Measurements from ENCODE around the gene PROK2. TPM values are rescaled to one million over a fixed set of nuclear protein-coding genes. Genes with fewer than 3 reads are reported as not detected.

Gene PROK2
- polyA plus RNA-seq, 1 experiment, result not detected

DNA sequence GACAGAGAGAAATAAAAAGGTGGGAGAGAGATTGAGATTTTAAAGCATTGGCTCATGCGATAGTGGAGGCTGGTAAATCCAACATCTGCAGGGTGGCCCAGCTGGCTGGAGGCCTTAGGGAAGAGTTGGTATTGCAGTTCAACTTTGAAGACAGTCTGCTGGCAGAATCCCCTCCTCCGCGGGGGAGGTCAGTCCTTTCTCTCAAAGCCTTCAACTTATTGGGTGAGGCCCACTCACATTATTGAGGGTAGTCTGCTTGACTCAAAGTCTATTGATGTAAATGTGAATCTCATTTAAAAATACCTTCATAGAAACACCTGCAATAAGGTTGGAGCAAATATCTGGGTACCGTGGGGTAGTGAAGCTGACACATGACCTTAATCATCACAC is 31.8 kb upstream of the PROK2 start:
- TF ChIP-seq, protein P1, sequence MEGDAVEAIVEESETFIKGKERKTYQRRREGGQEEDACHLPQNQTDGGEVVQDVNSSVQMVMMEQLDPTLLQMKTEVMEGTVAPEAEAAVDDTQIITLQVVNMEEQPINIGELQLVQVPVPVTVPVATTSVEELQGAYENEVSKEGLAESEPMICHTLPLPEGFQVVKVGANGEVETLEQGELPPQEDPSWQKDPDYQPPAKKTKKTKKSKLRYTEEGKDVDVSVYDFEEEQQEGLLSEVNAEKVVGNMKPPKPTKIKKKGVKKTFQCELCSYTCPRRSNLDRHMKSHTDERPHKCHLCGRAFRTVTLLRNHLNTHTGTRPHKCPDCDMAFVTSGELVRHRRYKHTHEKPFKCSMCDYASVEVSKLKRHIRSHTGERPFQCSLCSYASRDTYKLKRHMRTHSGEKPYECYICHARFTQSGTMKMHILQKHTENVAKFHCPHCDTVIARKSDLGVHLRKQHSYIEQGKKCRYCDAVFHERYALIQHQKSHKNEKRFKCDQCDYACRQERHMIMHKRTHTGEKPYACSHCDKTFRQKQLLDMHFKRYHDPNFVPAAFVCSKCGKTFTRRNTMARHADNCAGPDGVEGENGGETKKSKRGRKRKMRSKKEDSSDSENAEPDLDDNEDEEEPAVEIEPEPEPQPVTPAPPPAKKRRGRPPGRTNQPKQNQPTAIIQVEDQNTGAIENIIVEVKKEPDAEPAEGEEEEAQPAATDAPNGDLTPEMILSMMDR (IDR thresholded peaks at IDR 0.05; ENCODE audit: insufficient read depth, low read depth, low read length), result no peak
- H3K36me3 ChIP-seq (ENCODE audit: control insufficient read depth, insufficient read depth, low read length), result no peaks in the 10 kb centered on the region
- ChIA-PET POLR2A (no interaction called here), CTCF (no interaction called here)
- H3K27me3 ChIP-seq (ENCODE audit: control insufficient read depth, insufficient read depth, low read length), result peaks cover 5% of the 10 kb centered on the region
- DNase-seq (ENCODE audit: low read depth), result no peak
- no peak overlapping the region for H3K4me3 ChIP-seq (ENCODE audit: low read depth, low read length)

GRCh38 chr3:71815340-71816067 is 30.6 kb upstream of the PROK2 start:
- no peak for DNase-seq (ENCODE audit: low read depth)
- CTCF ChIA-PET, result interaction anchor here (1.0 kb wide), 1 partner anchor 10 kb away, joined by 3 read pairs; no protein-coding TSS in a partner anchor
- POLR2A ChIA-PET, result no interaction called here
- TF ChIP-seq, protein P1 (IDR thresholded peaks at IDR 0.05; ENCODE audit: insufficient read depth, low read depth, low read length), result no peak
- Histone ChIP-seq H3K36me3 (ENCODE audit: control insufficient read depth, insufficient read depth, low read length) (no peaks in the 10 kb centered on the region), H3K4me3 (ENCODE audit: low read depth, low read length) (no peak overlapping the region), H3K27me3 (ENCODE audit: control insufficient read depth, insufficient read depth, low read length) (peaks cover 5% of the 10 kb centered on the region; the same call in 1 of the 2 replicates)

DNA sequence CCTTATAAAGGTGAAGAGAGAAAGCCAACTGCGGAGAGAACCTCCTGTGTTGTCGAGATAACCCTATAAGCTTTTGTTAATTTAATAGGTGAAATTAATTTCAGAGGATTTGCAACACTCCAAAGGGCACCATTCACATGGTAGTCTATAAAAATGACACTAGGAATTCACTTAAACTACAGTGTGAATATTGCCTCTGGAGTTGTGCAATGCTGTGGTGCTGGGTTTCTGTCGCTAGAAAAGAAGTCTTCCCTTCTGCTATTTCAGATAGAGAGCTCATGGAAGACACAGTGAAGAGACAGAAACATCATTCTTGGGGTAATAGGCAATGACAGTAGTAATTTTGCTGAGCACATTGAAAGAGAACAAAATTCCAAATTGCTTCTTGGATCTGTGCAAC is 28.8 kb upstream of the PROK2 start:
- peaks cover 5% of the 10 kb centered on the region; the same call in 1 of the 2 replicates for H3K27me3 ChIP-seq (ENCODE audit: control insufficient read depth, insufficient read depth, low read length)
- ChIA-PET CTCF (no interaction called here), POLR2A (no interaction called here)
- H3K4me3 ChIP-seq (ENCODE audit: low read depth, low read length), result no peak overlapping the region
- DNase-seq (ENCODE audit: low read depth), result no peak
- H3K36me3 ChIP-seq (ENCODE audit: control insufficient read depth, insufficient read depth, low read length), result no peaks in the 10 kb centered on the region
- TF ChIP-seq, protein P1 (IDR thresholded peaks at IDR 0.05; ENCODE audit: insufficient read depth, low read depth, low read length), result no peak

- ChIA-PET CTCF (no interaction called here), POLR2A (no interaction called here)
Measured at GRCh38 chr3:71813073-71813472, 28.1 kb upstream of the PROK2 start.

DNA sequence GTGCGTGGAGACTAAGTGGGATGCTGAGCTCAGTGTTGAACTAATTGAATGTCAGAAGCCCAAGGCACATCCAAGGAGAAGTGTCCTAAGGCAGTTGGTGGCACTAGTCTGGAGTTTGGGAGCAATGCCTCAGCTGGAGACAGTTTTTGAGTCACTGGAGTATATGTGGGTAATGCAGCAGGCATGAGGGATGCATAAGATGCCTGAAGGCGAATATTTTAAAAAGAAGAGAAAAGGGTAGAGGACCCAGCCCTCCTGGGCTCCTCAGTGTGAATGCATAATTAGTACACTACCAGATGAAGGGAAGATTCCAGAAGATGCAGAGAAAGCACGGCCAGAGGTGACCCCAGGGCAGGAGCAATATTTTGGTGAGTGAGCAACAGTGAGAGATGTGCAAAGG is 25.1 kb upstream of the PROK2 start:
- H3K27me3 ChIP-seq (ENCODE audit: control insufficient read depth, insufficient read depth, low read length), result peaks cover 2% of the 10 kb centered on the region; the same call in 1 of the 2 replicates
- ChIA-PET POLR2A (no interaction called here), CTCF (no interaction called here)
- no peak overlapping the region for H3K4me3 ChIP-seq (ENCODE audit: low read depth, low read length)
- no peak for DNase-seq (ENCODE audit: low read depth)
- TF ChIP-seq, protein P1 (IDR thresholded peaks at IDR 0.05; ENCODE audit: insufficient read depth, low read depth, low read length), result no peak
- H3K36me3 ChIP-seq (ENCODE audit: control insufficient read depth, insufficient read depth, low read length), result no peaks in the 10 kb centered on the region

More at GRCh38 chr3:71813073-71813472, 28.1 kb upstream of the PROK2 start:
- Histone ChIP-seq H3K36me3 (ENCODE audit: control insufficient read depth, insufficient read depth, low read length) (no peaks in the 10 kb centered on the region), H3K27me3 (ENCODE audit: control insufficient read depth, insufficient read depth, low read length) (peaks cover 5% of the 10 kb centered on the region; the same call in 1 of the 2 replicates), H3K4me3 (ENCODE audit: low read depth, low read length) (no peak overlapping the region)
- TF ChIP-seq, protein P1 (IDR thresholded peaks at IDR 0.05; ENCODE audit: insufficient read depth, low read depth, low read length), result no peak
- DNase-seq (ENCODE audit: low read depth), result no peak
